GM21447 (cell line): Measurements from ENCODE around the gene RANBP3L.
"Not testable (repeated sequence)": the region's sequence is repeated elsewhere in the genome, so short reads cannot be mapped to it uniquely, and the experiment has no call there.

ENCODE experiments used
- ATAC-seq: cut with Tn5 transposase; IDR thresholded peaks from one replicate; pipeline ENCODE4 v1.9.1; 2021; ENCODE audit not compliant: unreplicated experiment

RANBP3L gene

DNA sequence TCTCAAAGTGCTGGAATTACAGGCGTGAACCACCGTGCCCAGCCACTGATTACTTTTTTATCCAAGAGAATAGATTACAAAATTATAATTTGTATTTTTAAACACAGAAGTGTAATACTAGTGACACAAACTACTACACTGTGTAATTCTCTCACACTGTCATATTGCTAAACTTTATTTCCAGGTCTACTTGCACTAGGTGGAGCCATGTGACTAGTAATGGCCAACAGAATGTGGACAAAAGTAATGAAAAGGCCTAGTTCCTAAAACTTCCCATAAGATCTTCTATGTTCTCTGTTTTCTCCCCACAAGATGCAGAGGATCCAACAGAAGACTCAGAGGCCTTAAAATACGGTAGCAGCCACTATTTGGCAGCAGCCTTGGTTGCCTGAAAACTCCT is 87.3 kb downstream of the RANBP3L start:
- no peak for ATAC-seq

DNA sequence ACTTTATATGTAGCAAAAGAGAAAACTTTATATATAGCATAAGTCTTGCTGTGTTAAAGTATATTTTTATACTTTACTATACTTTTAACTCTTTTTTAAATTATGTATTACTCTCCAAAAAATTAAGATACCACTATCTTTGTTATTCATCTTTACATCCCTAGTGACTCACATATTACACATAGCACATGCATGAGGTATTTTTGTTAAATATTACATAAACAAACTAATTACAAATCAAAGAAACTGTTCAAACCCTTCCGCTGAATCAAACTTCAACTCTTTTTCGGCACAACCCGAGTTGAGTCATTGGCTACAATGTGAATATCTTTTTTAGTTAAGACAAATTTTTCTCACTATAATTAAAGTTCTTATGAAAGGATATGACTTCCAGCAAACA is 92.0 kb downstream of the RANBP3L start:
- ATAC-seq = no peak

DNA sequence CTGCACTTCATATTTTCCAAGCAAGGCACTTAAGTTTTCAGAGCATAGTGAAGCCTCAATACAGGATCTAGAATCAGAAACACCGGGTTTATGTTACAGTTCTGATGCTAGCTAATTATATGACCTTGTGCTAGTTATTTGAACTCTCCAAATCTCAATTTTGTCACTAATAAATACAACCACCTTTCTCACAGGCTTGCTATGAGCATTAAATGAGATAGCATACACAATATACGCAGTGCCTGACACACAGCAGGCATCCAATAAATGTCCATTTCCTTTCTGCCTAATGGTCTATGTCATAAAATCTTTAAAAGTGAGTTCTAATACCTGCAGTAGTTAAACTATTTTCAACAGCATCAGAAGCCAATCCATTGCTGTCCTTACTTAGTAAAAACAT is 92.9 kb downstream of the RANBP3L start:
- ATAC-seq = no peak

DNA sequence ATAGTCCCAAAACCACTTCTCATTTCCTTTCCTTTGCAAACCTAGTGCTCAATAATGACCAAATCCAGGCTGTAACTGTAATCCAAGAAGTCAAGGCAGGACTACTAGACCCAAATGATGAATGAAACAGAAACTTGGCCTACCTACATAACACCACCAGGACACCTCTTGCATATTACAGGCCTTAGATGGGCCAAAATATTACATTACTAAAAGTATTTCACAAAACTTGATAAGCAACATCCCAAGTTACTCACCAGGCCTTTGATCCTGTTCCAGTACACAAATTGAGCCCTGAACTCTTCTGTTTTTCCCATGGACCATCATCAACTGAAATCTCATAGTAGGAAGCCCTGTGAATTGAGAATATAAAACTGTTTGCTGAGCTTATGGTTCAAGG is 94.8 kb downstream of the RANBP3L start:
- no peak for ATAC-seq

DNA sequence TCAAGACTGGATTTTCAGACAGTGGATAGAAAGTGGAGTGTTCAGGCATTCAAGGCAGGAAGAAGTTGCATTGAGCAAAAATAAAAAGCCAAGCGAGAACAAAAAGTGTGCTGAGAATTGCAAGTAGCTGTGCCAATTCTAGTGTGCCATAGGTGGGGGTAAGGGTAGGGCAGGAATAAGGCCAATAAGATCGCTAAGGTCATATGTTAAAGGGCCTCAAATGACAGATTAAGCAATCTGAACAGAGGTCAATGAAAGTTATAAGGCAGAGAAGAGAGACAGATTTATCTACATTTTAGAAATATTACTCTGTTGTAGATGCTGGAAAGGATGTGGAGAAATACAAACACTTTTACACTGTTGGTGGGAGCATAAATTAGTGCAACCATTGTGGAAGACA is 96.4 kb downstream of the RANBP3L start:
- ATAC-seq = no peak

DNA sequence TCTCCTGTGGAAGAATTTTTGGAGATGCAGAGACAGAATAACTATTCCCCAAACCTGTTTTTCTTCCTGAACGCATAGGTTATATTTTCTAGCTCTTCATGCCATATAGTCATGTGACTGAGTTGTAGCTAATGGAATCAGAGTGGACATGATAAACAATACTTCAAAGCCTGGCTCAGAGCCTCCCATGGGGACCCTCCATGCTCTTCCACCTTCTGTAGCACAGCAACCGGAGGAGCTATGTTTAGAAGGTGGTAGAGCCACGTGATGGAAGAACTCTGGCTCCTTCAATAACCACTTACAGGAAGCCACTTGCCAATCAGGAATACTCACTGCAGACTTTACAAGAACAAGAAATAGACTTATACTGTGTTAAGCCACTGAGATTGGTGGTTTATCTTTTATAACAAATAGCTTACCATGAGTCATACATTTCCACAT is 99.2 kb downstream of the RANBP3L start:
- no peak for ATAC-seq

DNA sequence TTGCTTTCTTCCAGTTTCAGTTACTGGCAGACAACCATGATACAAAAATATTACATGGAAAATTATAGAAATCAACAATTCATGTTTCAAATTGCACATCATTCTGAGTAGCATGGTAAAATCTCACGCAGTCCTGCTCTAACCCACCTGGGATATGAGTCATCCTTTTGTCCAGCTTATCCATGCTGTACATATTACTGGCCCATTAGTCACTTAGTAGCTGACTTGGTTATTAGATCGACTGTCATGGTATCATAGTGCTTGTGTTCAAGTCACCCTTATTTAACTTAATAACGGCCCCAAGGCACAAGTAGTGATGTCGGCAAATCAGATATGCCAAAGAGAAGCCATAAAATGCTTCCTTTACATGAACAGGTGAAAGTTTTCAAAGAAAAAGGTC is 101.2 kb downstream of the RANBP3L start:
- ATAC-seq = no peak

DNA sequence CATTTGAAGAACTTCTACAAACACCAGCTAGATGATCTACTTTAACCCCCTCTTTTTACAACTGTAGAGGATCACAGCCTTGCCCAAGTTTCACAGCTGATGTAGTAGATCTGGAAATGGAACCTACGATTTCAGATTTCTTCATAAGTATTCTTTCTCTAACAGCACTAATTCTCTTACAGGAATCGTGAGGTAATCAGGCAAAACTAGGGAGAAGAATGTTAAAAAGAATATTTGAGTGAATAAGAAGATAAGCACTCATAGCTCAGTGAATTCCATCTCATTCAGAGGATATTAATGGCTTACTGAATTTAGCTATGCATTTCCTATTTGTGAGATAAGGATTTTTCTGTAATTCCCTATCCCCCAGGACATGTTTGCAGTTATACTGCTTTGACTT is 102.1 kb downstream of the RANBP3L start:
- ATAC-seq = no peak

DNA sequence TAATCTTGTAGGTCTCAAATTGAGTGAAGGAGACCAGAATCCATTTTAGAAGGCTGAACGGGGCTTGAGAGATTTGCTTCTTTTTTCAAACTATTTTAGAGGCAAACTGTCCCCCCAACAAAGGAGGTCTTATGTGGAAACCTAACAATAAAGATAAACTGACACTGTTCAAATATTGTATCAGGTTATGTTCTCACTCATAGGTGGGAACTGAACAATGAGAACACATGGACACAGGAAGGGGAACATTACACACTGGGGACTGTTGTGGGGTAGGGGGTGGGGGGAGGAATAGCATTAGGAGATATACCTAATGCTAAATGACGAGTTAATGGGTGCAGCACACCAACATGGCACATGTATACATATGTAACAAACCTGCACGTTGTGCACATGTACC is 102.9 kb downstream of the RANBP3L start:
- not testable (repeated sequence) for ATAC-seq
